Measurements from ENCODE around the gene OTOF.

DNA sequence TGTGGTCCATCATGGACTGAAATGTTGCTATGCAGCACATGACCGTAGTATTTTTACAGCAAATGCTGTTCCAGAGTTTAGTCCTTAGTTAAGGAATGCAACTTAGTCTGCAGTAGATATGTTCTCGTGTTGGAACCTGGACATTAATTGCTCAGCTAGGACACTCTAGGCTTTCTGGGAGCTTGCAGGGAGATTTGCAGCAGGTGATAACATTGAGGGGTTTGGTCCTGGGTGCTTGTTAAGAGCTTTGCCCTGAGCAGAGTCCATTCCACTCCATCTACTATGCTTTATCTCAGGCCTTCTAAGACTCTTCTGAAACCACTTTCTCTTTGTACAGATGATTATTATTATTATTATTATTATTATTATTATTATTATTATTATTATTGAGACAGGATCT lies 49.1 kb downstream of the OTOF start:
- no peak for TF ChIP-seq POLR2A (IDR thresholded peaks at IDR 0.05)
- TF ChIP-seq, protein P1, sequence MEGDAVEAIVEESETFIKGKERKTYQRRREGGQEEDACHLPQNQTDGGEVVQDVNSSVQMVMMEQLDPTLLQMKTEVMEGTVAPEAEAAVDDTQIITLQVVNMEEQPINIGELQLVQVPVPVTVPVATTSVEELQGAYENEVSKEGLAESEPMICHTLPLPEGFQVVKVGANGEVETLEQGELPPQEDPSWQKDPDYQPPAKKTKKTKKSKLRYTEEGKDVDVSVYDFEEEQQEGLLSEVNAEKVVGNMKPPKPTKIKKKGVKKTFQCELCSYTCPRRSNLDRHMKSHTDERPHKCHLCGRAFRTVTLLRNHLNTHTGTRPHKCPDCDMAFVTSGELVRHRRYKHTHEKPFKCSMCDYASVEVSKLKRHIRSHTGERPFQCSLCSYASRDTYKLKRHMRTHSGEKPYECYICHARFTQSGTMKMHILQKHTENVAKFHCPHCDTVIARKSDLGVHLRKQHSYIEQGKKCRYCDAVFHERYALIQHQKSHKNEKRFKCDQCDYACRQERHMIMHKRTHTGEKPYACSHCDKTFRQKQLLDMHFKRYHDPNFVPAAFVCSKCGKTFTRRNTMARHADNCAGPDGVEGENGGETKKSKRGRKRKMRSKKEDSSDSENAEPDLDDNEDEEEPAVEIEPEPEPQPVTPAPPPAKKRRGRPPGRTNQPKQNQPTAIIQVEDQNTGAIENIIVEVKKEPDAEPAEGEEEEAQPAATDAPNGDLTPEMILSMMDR (IDR thresholded peaks at IDR 0.05) = no peak
